ENCODE results near the gene MLYCD. TPM values are rescaled to one million over a fixed set of nuclear protein-coding genes. Genes with fewer than 3 reads are reported as not detected.

MLYCD gene
- total and polyA plus RNA-seq, 4 donors, result 1.6 to 9.2 (median 6.8) TPM

DNA sequence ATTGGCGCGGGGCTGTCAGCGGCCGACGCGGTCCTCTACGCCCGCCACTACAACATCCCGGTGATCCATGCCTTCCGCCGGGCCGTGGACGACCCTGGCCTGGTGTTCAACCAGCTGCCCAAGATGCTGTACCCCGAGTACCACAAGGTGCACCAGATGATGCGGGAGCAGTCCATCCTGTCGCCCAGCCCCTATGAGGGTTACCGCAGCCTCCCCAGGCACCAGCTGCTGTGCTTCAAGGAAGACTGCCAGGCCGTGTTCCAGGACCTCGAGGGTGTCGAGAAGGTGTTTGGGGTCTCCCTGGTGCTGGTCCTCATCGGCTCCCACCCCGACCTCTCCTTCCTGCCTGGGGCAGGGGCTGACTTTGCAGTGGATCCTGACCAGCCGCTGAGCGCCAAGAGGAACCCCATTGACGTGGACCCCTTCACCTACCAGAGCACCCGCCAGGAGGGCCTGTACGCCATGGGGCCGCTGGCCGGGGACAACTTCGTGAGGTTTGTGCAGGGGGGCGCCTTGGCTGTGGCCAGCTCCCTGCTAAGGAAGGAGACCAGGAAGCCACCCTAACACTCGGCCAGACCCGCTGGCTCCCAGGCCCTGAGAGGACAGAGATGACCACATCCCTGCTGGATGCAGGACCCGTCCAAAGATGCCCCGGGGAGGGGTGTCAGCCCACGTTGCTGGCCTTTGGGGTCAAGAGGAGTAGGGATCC, 66.7 kb downstream of the MLYCD start:
- Histone ChIP-seq H3K27ac (ENCODE audit: low read depth in 1 of 2, low read length in 2 of 2) (no peak overlapping the region), H3K36me3 (ENCODE audit: control insufficient read depth in 1 of 2, insufficient read depth in 2 of 2, low read length in 1 of 2) (peaks cover 0 to 2% of the 10 kb centered on the region in 2 donors), H3K4me3 (ENCODE audit: low read length in 2 of 2) (no peak overlapping the region), H3K27me3 (ENCODE audit: control insufficient read depth in 1 of 2, insufficient read depth in 2 of 2, low read length in 1 of 2) (no peaks in the 10 kb centered on the region), H3K4me1 (ENCODE audit: control insufficient read depth in 1 of 2, insufficient read depth in 2 of 2, low read length in 2 of 2) (no peaks in the 10 kb centered on the region), H3K9me3 (ENCODE audit: control insufficient read depth, low read length) (no peaks in the 10 kb centered on the region)
- WGBS, 2 donors, result 93 to 96% methylated on average over 36 of the region's 36 CpGs
- ATAC-seq (ENCODE audit: low FRiP score), result peak; percentile 13
- intact Hi-C loops (cut with DNase I), result loop anchor here (5.0 to 10.0 kb wide), 2 partner anchors 217 to 219 kb away; partner anchors contain the start of gene TAF1C (in 1 of the 2)
- peak; percentile 39 to 72 for DNase-seq

GRCh38 chr16:83966153-83966696, 67.3 kb downstream of the MLYCD start:
- Histone ChIP-seq H3K36me3 (ENCODE audit: control insufficient read depth in 1 of 2, insufficient read depth in 2 of 2, low read length in 1 of 2) (peaks cover 0 to 2% of the 10 kb centered on the region in 2 donors), H3K27ac (ENCODE audit: low read depth in 1 of 2, low read length in 2 of 2) (no peak overlapping the region), H3K9me3 (ENCODE audit: control insufficient read depth, low read length) (no peaks in the 10 kb centered on the region), H3K4me1 (ENCODE audit: control insufficient read depth in 1 of 2, insufficient read depth in 2 of 2, low read length in 2 of 2) (no peaks in the 10 kb centered on the region), H3K4me3 (ENCODE audit: low read length in 2 of 2) (no peak overlapping the region), H3K27me3 (ENCODE audit: control insufficient read depth in 1 of 2, insufficient read depth in 2 of 2, low read length in 1 of 2) (no peaks in the 10 kb centered on the region)
- intact Hi-C loops (cut with DNase I), result loop anchor here (5.0 to 10.0 kb wide), 2 partner anchors 216 to 219 kb away; partner anchors contain the start of gene TAF1C (in 1 of the 2)
- ATAC-seq (ENCODE audit: low FRiP score) (no peak), DNase-seq (peak in 1 of 2 donors; percentile 38)
- 93 to 95% methylated on average over 8 to 13 of the region's 13 CpGs for WGBS, 2 donors

DNA sequence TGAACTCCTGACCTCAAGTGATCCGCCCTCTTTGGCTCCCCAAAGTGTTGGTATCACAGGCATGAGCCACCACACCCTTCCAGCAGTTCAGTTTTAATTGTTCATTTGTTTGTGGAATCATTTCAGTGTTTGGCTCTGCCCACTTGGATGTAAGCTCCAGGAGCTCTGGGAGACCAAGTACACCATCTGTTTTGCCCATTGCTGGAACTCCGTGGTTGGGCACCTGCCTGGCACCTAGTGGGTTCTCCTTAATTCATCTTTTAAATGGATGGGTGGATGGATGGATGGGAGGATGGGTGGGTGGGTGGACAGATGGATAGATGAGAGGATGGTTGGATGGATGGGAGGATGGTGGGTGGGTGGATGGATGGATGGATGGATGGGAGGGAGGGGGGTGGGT, 68.2 kb downstream of the MLYCD start:
- Histone ChIP-seq H3K4me1 (ENCODE audit: control insufficient read depth in 1 of 2, insufficient read depth in 2 of 2, low read length in 2 of 2) (no peaks in the 10 kb centered on the region), H3K27me3 (ENCODE audit: control insufficient read depth in 1 of 2, insufficient read depth in 2 of 2, low read length in 1 of 2) (no peaks in the 10 kb centered on the region), H3K9me3 (ENCODE audit: control insufficient read depth, low read length) (no peaks in the 10 kb centered on the region), H3K36me3 (ENCODE audit: control insufficient read depth in 1 of 2, insufficient read depth in 2 of 2, low read length in 1 of 2) (peaks cover 0 to 2% of the 10 kb centered on the region in 2 donors), H3K27ac (ENCODE audit: low read depth in 1 of 2, low read length in 2 of 2) (no peak overlapping the region), H3K4me3 (ENCODE audit: low read length in 2 of 2) (no peak overlapping the region)
- ATAC-seq (ENCODE audit: low FRiP score) (no peak), DNase-seq (peak in 1 of 2 donors; percentile 8)
- intact Hi-C loops (cut with DNase I), result loop anchor here (5.0 to 10.0 kb wide), 2 partner anchors 215 to 218 kb away; partner anchors contain the start of gene TAF1C (in 1 of the 2)
- WGBS, 2 donors, result 79 to 80% methylated on average over 2 of the region's 2 CpGs

DNA sequence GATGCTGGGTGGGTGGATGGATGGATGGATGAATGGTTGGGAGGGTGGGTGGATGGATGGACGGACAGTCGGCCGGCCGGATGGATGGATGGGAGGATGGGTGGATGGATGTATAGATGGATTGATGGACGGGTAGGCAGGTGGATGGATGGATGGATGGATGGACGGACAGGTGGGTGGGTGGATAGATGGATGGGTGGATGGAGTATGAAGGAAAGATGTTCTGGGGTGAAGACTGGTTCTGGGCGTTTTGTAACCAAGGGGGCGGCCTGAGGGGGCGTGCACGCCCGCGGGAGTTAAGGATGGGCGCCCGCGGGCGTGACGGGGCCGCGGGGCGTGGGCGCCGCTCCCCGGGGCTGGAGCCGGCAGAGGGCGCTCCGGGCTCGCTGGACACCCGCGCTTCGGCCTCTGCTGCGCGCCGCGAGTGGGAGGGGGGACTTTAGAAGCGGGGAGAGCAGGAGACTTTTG, 69.0 kb downstream of the MLYCD start, which contains the start of gene NECAB2:
NECAB2 (plus strand) TSS at position 407 of the 468 bp plus-strand sequence. CDS start 405 bp downstream, outside the sequence.
- no peaks in the 10 kb centered on the region for H3K4me1 ChIP-seq (ENCODE audit: control insufficient read depth in 1 of 2, insufficient read depth in 2 of 2, low read length in 2 of 2)
- peak; percentile 36 for ATAC-seq (ENCODE audit: low FRiP score)
- peak in 1 of 2 donors; percentile 60 for DNase-seq
- no peak within 1 kb of the TSS for H3K27ac ChIP-seq (ENCODE audit: low read depth in 1 of 2, low read length in 2 of 2)
- intact Hi-C loops (cut with DNase I), result loop anchor here (5.0 to 10.0 kb wide), 2 partner anchors 214 to 217 kb away; partner anchors contain the start of gene TAF1C (in 1 of the 2)
- no peaks in the 10 kb centered on the region for H3K9me3 ChIP-seq (ENCODE audit: control insufficient read depth, low read length)
- peak within 1 kb of the TSS; percentile 39 to 55 for H3K4me3 ChIP-seq (ENCODE audit: low read length in 2 of 2)
- no peaks in the 10 kb centered on the region for H3K27me3 ChIP-seq (ENCODE audit: control insufficient read depth in 1 of 2, insufficient read depth in 2 of 2, low read length in 1 of 2)
- peaks cover 0 to 2% of the 10 kb centered on the region in 2 donors for H3K36me3 ChIP-seq (ENCODE audit: control insufficient read depth in 1 of 2, insufficient read depth in 2 of 2, low read length in 1 of 2)
- 11 to 13% methylated on average over 29 to 35 of the region's 35 CpGs for WGBS, 2 donors

GRCh38 chr16:83968306-83968851, 69.5 kb downstream of the MLYCD start:
- Histone ChIP-seq H3K9me3 (ENCODE audit: control insufficient read depth, low read length) (no peaks in the 10 kb centered on the region), H3K36me3 (ENCODE audit: control insufficient read depth in 1 of 2, insufficient read depth in 2 of 2, low read length in 1 of 2) (peaks cover 0 to 2% of the 10 kb centered on the region in 2 donors), H3K27me3 (ENCODE audit: control insufficient read depth in 1 of 2, insufficient read depth in 2 of 2, low read length in 1 of 2) (no peaks in the 10 kb centered on the region), H3K27ac (ENCODE audit: low read depth in 1 of 2, low read length in 2 of 2) (no peak overlapping the region), H3K4me1 (ENCODE audit: control insufficient read depth in 1 of 2, insufficient read depth in 2 of 2, low read length in 2 of 2) (no peaks in the 10 kb centered on the region), H3K4me3 (ENCODE audit: low read length in 2 of 2) (peak overlapping the region; percentile 39 to 55)
- ATAC-seq (ENCODE audit: low FRiP score) (no peak), DNase-seq (no peak)
- intact Hi-C loops (cut with DNase I), result loop anchor here (5.0 to 10.0 kb wide), 2 partner anchors 214 to 216 kb away; partner anchors contain the start of gene TAF1C (in 1 of the 2)
- WGBS, 2 donors, result 0 to 1% methylated on average over 7 to 87 of the region's 87 CpGs

DNA sequence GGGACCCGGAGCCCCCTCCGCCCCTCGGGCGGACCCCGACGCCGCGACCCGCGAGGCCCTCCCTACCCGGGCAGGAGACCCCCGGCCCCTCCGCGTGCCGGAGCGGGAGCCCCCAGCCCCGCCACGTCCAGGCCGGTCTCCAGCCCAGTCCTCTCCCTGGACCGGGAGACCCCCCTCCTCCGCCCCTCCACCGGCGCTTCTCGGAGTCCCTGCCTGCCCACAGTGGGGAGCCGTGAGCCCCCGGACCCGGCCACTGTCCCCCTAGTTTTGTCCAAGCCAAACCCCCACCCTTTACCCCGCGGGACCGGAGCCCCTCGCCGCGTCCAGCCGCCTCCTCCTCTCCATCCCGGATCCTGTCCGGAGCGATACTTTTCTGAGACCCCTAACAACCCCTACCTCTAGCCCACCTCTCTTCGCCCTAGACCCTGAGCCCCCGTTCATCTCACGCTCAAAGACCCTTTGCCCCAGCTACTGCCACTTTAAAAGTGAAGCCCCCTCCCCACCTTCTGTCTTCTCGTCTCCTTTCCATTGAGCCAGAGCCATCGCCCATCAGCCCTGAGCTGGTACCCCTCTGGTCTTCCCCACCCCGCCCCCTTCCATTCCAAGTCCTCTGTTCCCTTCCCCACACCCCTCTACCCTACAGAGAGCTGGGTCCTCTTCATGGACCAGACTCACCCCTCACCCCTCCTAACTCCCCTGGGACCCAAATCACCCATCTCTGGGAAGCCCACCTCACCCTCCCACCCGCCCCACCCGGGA, 70.2 kb downstream of the MLYCD start:
- H3K27me3 ChIP-seq (ENCODE audit: control insufficient read depth in 1 of 2, insufficient read depth in 2 of 2, low read length in 1 of 2), result no peaks in the 10 kb centered on the region
- 4 to 5% methylated on average over 24 to 45 of the region's 45 CpGs for WGBS, 2 donors
- peaks cover 0 to 2% of the 10 kb centered on the region in 2 donors for H3K36me3 ChIP-seq (ENCODE audit: control insufficient read depth in 1 of 2, insufficient read depth in 2 of 2, low read length in 1 of 2)
- peak in 1 of 2 donors; percentile 45 for DNase-seq
- no peak for ATAC-seq (ENCODE audit: low FRiP score)
- H3K4me3 ChIP-seq (ENCODE audit: low read length in 2 of 2), result no peak overlapping the region
- no peaks in the 10 kb centered on the region for H3K4me1 ChIP-seq (ENCODE audit: control insufficient read depth in 1 of 2, insufficient read depth in 2 of 2, low read length in 2 of 2)
- intact Hi-C loops (cut with DNase I), result loop anchor here (5.0 to 10.0 kb wide), 2 partner anchors 213 to 216 kb away; partner anchors contain the start of gene TAF1C (in 1 of the 2)
- no peaks in the 10 kb centered on the region for H3K9me3 ChIP-seq (ENCODE audit: control insufficient read depth, low read length)
- no peak overlapping the region for H3K27ac ChIP-seq (ENCODE audit: low read depth in 1 of 2, low read length in 2 of 2)

DNA sequence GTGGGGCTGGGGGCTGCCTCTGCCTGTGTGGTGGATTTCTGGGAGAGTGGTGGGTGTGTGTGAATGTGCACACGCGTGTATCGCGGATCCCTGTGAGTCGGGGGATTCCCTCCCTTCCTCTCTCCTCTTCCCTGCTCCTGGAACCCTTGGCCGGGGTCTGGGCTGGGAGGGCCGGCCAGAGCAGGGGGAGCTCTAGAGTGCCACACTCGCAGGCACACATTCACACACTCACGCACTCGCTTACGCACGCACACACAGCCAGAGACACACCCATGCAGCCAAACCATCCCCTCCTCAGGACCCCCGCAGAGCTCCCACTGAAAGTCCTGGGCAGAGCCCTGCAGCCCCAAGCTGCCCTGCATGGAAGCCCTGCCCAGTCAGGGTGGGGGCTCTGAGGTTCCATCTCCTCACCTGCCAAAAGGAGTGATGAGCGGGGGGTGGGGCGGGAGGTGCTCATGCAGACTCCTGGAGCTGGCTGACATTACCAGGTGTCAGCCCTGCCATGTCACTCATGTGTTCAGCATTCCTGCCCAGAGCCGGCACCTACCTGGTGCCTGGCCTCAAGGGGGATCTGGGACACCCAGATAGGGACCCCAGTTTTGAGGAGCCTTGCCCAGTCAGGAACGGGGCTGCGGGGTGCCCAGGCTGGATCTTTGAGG, 71.0 kb downstream of the MLYCD start:
- H3K4me1 ChIP-seq (ENCODE audit: control insufficient read depth in 1 of 2, insufficient read depth in 2 of 2, low read length in 2 of 2), result no peaks in the 10 kb centered on the region
- H3K27me3 ChIP-seq (ENCODE audit: control insufficient read depth in 1 of 2, insufficient read depth in 2 of 2, low read length in 1 of 2), result no peaks in the 10 kb centered on the region
- intact Hi-C loops (cut with DNase I), result loop anchor here (5.0 to 10.0 kb wide), 2 partner anchors 212 to 215 kb away; partner anchors contain the start of gene TAF1C (in 1 of the 2)
- DNase-seq, result peak; percentile 38 to 69
- WGBS, 2 donors, result 49 to 62% methylated on average over 16 to 18 of the region's 18 CpGs
- no peaks in the 10 kb centered on the region for H3K9me3 ChIP-seq (ENCODE audit: control insufficient read depth, low read length)
- H3K4me3 ChIP-seq (ENCODE audit: low read length in 2 of 2), result no peak overlapping the region
- H3K36me3 ChIP-seq (ENCODE audit: control insufficient read depth in 1 of 2, insufficient read depth in 2 of 2, low read length in 1 of 2), result peaks cover 0 to 2% of the 10 kb centered on the region in 2 donors
- H3K27ac ChIP-seq (ENCODE audit: low read depth in 1 of 2, low read length in 2 of 2), result no peak overlapping the region
- ATAC-seq (ENCODE audit: low FRiP score), result no peak
